Stimulated activated CD8-positive, alpha-beta memory T cell treated with anti-CD3 and anti-CD28 coated beads, Interleukin-7, amount 100 ng/mL, for 1 hour (primary cell): Measurements from ENCODE around the gene PARP15.
"Not testable (repeated sequence)": the region's sequence is repeated elsewhere in the genome, so short reads cannot be mapped to it uniquely, and the experiment has no call there.

Source experiments
- DNase-seq, 2 donors: peaks; one replicate each; pipeline ENCODE4 v3.0.0-alpha.2; 2020; ENCODE audit warnings: low read depth in 2 of 2

PARP15 gene

GRCh38 chr3:122618614-122619013 lies 41.2 kb downstream of the PARP15 start:
- DNase-seq: no peak

- DNase-seq: no peak
Measured at GRCh38 chr3:122619040-122619439, 41.6 kb downstream of the PARP15 start.

DNA sequence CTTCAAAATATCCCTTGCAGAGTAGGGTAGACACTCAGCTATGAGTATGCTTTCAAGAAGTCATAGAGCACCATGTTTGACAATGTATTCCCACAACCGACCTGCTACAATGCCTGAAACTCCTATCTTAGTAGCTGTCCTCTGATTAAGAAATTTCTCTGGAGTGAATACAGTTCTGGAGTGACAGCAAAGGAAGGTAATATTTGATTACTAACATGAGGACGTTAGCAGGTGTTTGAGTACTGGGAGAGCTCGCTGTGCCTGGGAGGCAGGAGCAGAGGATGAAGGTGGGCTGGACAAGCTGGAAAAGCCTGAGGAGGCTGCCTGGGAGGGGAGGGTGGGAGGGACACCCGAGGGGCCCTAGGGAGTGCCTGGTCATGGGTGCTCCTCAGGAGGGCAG lies 42.9 kb downstream of the PARP15 start:
- DNase-seq: no peak

- no peak for DNase-seq
Measured at GRCh38 chr3:122621112-122621511, 43.7 kb downstream of the PARP15 start.

DNA sequence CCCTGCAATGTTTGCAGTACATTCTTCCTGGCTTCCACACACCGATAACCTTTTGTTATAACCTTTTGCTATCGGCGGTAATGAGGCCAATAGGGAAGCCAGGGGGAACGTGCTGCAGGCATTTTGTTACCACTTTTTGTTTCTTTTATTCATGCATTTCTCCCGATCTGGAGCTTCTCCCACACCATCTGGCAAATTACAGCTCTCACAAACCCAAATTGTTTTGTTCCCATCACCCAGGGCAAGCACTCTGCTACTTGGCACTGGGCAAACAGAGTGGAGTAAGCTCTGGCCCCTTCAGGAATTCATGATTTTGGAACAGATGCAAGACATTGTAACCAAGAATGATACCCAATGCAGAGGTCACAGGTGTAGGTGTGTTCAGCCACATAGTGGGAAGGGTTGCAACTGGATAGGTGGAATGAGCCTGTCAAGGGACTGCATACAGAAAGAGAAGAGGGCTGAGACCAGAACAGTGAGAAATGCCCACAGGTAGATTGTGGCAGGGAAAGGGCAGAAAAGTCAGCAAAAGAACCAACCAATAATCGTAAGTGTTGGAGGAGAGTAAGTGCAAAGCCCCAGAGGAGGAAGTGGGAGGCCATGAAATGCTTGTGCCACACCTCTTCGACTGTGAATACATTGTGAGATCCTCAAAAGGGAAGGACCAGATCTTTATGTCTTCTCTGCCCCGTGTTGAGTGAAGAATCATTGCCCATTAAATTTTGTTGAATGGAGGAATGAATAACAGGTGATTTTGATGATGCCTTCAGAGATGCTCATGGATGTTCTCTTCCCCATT lies 45.8 kb downstream of the PARP15 start:
- DNase-seq: no peak

DNA sequence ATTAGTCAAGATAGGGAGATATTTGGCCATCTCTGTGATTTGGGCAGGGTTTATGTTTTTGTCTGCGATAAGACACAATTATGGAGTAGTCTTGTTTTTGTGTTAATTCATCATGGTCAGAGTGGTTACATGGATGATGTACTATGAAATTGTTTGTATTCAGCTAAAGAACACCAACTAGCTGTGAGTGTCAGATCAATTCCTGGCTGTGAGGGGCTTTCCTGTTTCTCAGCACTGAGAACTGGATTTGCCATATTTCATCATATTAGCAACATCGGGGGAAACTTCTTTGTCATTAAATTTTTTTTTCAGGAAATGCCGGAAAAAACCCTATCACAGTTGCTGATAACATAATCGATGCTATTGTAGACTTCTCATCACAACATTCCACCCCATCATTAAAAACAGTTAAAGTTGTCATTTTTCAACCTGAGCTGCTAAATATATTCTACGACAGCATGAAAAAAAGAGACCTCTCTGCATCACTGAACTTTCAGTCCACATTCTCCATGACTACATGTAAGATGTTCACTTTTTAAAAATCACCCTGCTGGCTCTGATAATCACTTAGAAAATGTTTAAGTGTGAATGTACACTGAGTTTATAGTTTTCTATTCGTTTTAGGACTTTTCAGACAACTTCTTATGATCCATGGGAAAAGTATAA lies 49.2 kb downstream of the PARP15 start:
- no peak for DNase-seq

GRCh38 chr3:122627301-122627700 lies 49.9 kb downstream of the PARP15 start:
- DNase-seq: no peak

DNA sequence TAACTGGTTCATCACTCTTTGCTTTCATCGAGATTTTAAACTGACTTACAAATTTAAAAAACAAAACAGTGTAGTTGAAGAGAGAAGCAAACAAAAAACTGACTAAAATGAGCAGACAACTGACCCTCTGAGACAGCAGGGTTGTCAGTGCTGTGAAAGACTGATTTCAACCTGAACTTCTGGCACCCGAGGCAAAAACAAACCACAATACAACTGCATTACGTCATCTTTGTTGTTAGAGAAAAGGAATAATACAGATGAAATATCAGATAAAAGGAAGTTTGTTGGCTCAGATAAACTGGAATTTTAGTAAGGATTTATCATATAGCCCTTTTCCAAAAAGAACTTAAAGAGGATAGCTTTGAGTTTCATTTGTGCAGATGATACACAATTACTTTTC lies 51.1 kb downstream of the PARP15 start:
- no peak for DNase-seq

DNA sequence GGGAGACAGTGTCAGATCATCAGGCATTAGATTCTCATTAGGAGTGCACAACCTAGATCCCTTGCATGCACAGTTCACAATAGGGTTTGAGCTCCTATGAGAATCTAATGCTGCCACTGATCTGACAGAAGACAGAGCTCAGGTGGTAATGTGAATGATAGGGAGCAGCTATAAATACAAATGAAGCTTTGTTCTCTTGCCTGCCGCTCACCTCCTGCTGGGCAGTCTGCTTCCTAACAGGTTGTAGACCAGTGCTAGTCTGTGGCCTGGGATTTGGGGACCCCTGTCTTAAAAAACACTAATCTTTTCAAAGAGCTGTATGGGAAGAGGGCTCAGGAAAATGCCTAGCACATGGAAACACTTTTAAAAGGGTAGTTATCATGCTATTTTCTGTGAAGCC lies 52.3 kb downstream of the PARP15 start:
- no peak for DNase-seq

DNA sequence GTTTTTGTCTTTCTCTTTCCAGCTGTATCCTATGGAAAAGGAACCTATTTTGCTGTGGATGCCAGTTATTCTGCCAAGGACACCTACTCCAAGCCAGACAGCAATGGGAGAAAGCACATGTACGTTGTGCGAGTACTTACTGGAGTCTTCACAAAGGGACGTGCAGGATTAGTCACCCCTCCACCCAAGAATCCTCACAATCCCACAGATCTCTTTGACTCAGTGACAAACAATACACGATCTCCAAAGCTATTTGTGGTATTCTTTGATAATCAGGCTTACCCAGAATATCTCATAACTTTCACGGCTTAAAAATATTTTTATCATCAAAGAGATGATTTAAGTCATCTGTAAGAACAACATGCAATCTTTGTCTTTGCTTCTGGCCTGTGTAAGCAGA lies 58.3 kb downstream of the PARP15 start:
- no peak for DNase-seq

- DNase-seq: no peak
Measured at GRCh38 chr3:122636697-122637096, 59.2 kb downstream of the PARP15 start.

- DNase-seq: no peak
Measured at GRCh38 chr3:122640437-122640999, 63.1 kb downstream of the PARP15 start.

DNA sequence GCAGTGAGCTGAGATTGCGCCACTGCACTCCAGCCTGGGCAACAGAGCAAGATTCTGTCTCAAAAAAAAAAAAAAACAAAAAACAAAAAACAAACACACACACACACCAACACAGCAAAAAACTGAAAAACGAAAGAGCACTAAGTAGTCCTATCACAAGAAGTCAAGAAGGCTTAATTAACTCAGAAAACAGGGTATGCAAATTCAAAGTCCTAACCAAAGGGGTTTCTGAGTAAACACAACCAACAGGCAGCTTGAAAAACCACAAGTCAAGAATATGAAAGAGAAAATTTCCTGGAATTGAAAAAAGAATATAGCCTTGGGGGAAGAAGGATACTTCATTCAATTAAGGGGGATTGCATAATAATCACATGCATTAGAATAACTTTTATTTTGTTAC lies 65.5 kb downstream of the PARP15 start:
- no peak for DNase-seq

GRCh38 chr3:122646146-122646988 lies 68.9 kb downstream of the PARP15 start:
- no peak for DNase-seq

GRCh38 chr3:122651233-122651907 lies 73.9 kb downstream of the PARP15 start:
- not testable (repeated sequence) for DNase-seq

- not testable (repeated sequence) for DNase-seq
Measured at GRCh38 chr3:122651962-122652361, 74.5 kb downstream of the PARP15 start.

GRCh38 chr3:122658336-122658735 lies 80.9 kb downstream of the PARP15 start:
- DNase-seq: not testable (repeated sequence)

DNA sequence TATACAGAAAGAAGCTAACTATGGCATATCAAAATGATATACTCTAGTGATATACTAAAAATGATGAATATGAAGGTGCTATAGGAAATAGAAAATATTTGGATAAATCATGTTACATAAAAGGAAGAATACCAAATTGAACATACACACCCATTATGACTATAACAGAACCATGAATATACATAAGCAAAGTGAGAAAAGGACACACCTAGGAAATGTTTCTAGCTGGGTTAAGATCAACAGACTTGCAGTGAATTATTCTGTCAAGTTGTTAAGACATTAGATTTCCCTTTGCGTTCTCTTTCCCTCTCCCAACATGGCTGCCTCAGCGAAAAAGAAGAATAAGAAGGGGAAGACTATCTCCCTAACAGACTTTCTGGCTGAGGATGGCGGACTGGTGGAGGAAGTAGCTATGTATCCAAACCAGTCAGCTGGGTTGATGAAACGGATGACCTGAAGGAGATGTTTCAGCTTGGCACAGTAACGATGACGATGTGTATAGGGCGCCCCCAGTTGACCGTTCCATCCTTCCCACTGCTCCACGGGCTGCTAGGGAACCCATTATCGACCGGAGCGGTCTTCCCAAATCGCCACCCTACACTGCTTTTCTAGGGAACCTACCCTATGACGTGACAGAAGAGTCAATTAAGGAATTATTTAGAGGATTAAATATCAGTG lies 83.0 kb downstream of the PARP15 start:
- DNase-seq: no peak

GRCh38 chr3:122661633-122662032 lies 84.2 kb downstream of the PARP15 start:
- DNase-seq: no peak

- DNase-seq: no peak
Measured at GRCh38 chr3:122662505-122662904, 85.1 kb downstream of the PARP15 start.

GRCh38 chr3:122665226-122665786 lies 87.9 kb downstream of the PARP15 start:
- DNase-seq: no peak
